Activated CD8-positive, alpha-beta T cell treated with anti-CD3 and anti-CD28 coated beads for 36 hours (primary cell): ENCODE measurements around the gene TSC22D3. TPM values are rescaled to one million over a fixed set of nuclear protein-coding genes. Genes with fewer than 3 reads are reported as not detected.

Source experiments
- ATAC-seq: fragments of 200-7000 bp; cut with Tn5 transposase; one replicate; pipeline ENCODE4 v1.10.0; 2021; ENCODE audit warnings: mild to moderate bottlenecking, moderate library complexity
- CTCF ChIA-PET: fragments of 350-600 bp; sonication (Branson Sonifier 250); formaldehyde crosslinking; loops from one replicate; lab custom pipeline; 2021; ENCODE audit warnings: antibody characterized with exemption; lab: Charles Lee
- POLR2A ChIA-PET: fragments of 350-600 bp; sonication (Branson Sonifier 250); formaldehyde crosslinking; loops from one replicate; lab custom pipeline; 2021; ENCODE audit warnings: antibody characterized with exemption; lab: Charles Lee
- DNase-seq: peaks from one replicate; pipeline ENCODE4 v3.0.0-alpha.2; 2020
- H3K27ac Mint-ChIP-seq: one replicate; pipeline ENCODE4 v1.8.0; 2021; ENCODE audit warnings: mild to moderate bottlenecking, mixed read lengths
- H3K27me3 Mint-ChIP-seq: one replicate; pipeline ENCODE4 v1.8.0; 2021; ENCODE audit warnings: mixed read lengths
- H3K36me3 Mint-ChIP-seq: one replicate; pipeline ENCODE4 v1.8.0; 2021; ENCODE audit warnings: low read depth, mixed read lengths
- H3K4me1 Mint-ChIP-seq: one replicate; pipeline ENCODE4 v1.8.0; 2021; ENCODE audit warnings: low read depth, mixed read lengths
- H3K4me3 Mint-ChIP-seq: one replicate; pipeline ENCODE4 v1.8.0; 2021; ENCODE audit warnings: mild to moderate bottlenecking, moderate library complexity, mixed read lengths
- H3K9me3 Mint-ChIP-seq: one replicate; pipeline ENCODE4 v1.8.0; 2021; ENCODE audit warnings: mixed read lengths
- intact Hi-C: fragments of 100-400 bp; cut with micrococcal nuclease; formaldehyde crosslinking; loops from one replicate; pipeline ENCODE4 v1.10.0; 2022
- total RNA-seq, 2 experiments: library from RNA; stranded (reverse); gene quantifications; one replicate each; pipeline ENCODE4 v1.2.3, GENCODE V29; 2021
- TF ChIP-seq, protein P1 (sequence below): fragments of 200-600 bp; IDR thresholded peaks from one replicate; pipeline ENCODE4 v1.8.0; 2022; ENCODE audit warnings: antibody characterized with exemption, mild to moderate bottlenecking

Gene TSC22D3
- total RNA-seq, 2 experiments from 2014 or later, result 47.2 to 50.5 TPM

DNA sequence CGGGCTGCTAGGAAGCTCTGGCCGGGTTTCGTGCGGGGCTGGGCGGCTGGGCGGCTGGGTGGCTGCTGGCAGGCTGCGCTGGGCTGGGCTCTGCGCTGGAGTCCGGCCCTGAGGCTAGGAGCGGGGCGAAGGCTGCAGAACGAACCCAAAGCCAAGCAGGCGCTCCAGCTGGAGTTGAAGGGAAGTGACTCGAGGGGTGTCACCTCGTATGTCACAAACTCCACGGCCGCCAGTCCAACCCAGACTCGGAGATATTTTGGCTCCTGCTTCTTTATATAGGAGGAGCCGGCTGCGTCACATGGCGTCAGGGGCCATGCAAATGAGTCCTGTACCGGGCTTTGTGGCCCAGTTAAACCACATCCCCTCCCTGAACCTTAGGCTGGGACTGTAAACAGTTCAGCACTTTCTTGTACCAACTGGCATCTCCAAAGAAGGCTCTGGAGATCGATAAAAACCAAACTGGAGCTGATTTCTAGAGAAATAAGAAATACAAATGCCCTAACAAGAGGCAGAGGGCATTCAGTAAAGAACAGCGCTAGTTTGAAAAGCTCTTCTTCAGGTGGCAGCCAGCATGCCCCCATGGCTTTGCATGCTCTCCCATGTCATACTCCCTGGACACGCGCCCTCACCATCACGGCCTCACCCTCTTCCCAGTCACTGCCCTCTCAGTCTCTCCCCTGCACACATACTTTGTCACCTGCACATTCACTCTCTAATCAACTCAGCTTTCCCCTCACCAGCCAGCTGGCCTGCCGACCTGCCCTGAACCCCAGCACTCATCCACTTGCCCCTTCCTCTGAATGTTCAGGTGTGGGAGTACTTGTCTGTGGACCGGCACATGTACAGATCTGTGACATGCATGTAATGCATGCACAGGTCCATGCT lies 58.5 kb downstream of the TSC22D3 start:
- CTCF ChIA-PET, result interaction anchor here (0.8 to 8.8 kb wide), 13 partner anchors 10 to 88 kb away, joined by 3 to 106 read pairs (median 6); partner anchors contain the start of genes NCBP2L, PRPS1 and TSC22D3

GRCh38 chrX:107716118-107716684 lies 59.4 kb downstream of the TSC22D3 start:
- Mint-ChIP-seq H3K36me3 (peaks cover 19% of the 10 kb centered on the region), H3K9me3 (no peaks in the 10 kb centered on the region), H3K27ac (peak overlapping the region; percentile 90), H3K4me3 (peak overlapping the region; percentile 89), H3K27me3 (no peaks in the 10 kb centered on the region), H3K4me1 (peaks cover 62% of the 10 kb centered on the region)
- TF ChIP-seq, protein P1, sequence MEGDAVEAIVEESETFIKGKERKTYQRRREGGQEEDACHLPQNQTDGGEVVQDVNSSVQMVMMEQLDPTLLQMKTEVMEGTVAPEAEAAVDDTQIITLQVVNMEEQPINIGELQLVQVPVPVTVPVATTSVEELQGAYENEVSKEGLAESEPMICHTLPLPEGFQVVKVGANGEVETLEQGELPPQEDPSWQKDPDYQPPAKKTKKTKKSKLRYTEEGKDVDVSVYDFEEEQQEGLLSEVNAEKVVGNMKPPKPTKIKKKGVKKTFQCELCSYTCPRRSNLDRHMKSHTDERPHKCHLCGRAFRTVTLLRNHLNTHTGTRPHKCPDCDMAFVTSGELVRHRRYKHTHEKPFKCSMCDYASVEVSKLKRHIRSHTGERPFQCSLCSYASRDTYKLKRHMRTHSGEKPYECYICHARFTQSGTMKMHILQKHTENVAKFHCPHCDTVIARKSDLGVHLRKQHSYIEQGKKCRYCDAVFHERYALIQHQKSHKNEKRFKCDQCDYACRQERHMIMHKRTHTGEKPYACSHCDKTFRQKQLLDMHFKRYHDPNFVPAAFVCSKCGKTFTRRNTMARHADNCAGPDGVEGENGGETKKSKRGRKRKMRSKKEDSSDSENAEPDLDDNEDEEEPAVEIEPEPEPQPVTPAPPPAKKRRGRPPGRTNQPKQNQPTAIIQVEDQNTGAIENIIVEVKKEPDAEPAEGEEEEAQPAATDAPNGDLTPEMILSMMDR, result no peak
- intact Hi-C loops, result loop anchor here (10.0 kb wide), 1 partner anchor 59 kb away; the partner anchor contains the start of genes NCBP2L and TSC22D3
- ATAC-seq (peak; percentile 2), DNase-seq (no peak)
- ChIA-PET CTCF (interaction anchor here (1.1 to 8.8 kb wide), 9 partner anchors 35 to 87 kb away, joined by 3 to 106 read pairs (median 8); partner anchors contain the start of genes NCBP2L, PRPS1 and TSC22D3), POLR2A (interaction anchor here (1.0 to 9.9 kb wide), 6 partner anchors 25 to 117 kb away, joined by 3 to 184 read pairs (median 3); no protein-coding TSS in a partner anchor)

More for the DNA sequence above, 58.5 kb downstream of the TSC22D3 start:
- intact Hi-C loops, result loop anchor here (10.0 kb wide), 1 partner anchor 58 kb away; the partner anchor contains the start of genes NCBP2L and TSC22D3
- peak overlapping the region; percentile 89 for H3K4me3 Mint-ChIP-seq
- DNase-seq (peak; percentile 88), ATAC-seq (peak; percentile 79)
- H3K9me3 Mint-ChIP-seq, result no peaks in the 10 kb centered on the region
- POLR2A ChIA-PET, result interaction anchor here (0.9 to 9.9 kb wide), 9 partner anchors 12 to 116 kb away, joined by 3 to 184 read pairs (median 3); no protein-coding TSS in a partner anchor
- H3K27ac Mint-ChIP-seq, result peak overlapping the region; percentile 85
- H3K27me3 Mint-ChIP-seq, result no peaks in the 10 kb centered on the region
- peaks cover 55% of the 10 kb centered on the region for H3K4me1 Mint-ChIP-seq
- H3K36me3 Mint-ChIP-seq, result peaks cover 19% of the 10 kb centered on the region
- TF ChIP-seq, protein P1, result no peak

DNA sequence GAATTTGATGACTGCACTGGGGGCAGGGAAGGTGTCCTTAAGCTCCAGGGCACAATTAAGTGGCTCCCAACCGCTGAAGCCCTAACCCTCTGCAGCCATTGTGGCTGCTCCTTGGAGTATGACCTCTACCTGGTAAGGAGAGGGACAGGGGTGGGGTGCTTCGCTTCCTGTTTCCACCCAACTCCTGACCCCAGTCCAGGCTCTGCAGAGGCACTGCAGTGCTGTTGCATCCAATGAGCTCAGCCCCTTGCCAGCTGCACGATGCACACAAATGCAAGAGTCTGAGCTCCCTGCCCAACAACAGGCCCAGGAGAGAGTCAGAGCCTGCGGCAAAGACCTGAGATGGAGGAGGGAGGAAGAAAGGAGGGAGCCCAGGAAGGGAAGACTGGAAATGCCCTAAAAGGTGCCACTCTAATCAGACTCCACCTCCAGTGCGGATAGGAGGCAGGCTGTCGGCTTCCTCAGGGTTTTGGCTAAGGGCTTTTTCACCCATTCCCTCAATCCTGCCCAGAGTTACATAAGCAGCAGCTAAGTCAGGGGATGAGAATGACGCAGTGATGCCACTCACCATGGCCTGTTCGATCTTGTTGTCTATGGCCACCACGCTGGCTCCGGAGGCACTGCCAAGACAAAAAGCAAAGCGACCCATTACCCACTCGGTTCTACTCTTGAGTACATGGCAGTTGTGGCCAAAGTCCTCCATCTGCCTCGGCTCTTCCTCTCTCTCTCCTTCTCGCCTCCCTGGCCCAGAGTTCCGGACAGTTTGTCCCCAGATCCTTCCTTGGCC lies 60.1 kb downstream of the TSC22D3 start:
- DNase-seq (no peak), ATAC-seq (no peak)
- intact Hi-C loops, result loop anchor here (10.0 kb wide), 1 partner anchor 59 kb away; the partner anchor contains the start of genes NCBP2L and TSC22D3
- H3K9me3 Mint-ChIP-seq, result no peaks in the 10 kb centered on the region
- peak overlapping the region; percentile 89 for H3K4me3 Mint-ChIP-seq
- H3K4me1 Mint-ChIP-seq, result peaks cover 69% of the 10 kb centered on the region
- peaks cover 19% of the 10 kb centered on the region for H3K36me3 Mint-ChIP-seq
- peak overlapping the region; percentile 90 for H3K27ac Mint-ChIP-seq
- CTCF ChIA-PET, result interaction anchor here (1.1 to 8.8 kb wide), 6 partner anchors 35 to 61 kb away, joined by 3 to 106 read pairs (median 32); partner anchors contain the start of genes NCBP2L and TSC22D3
- TF ChIP-seq, protein P1, result no peak
- POLR2A ChIA-PET, result interaction anchor here (0.6 to 9.9 kb wide), 6 partner anchors 26 to 118 kb away, joined by 3 to 184 read pairs (median 4); no protein-coding TSS in a partner anchor
- no peaks in the 10 kb centered on the region for H3K27me3 Mint-ChIP-seq

GRCh38 chrX:107714206-107714891 lies 61.2 kb downstream of the TSC22D3 start:
- H3K4me1 Mint-ChIP-seq, result peaks cover 72% of the 10 kb centered on the region
- peak overlapping the region; percentile 89 for H3K4me3 Mint-ChIP-seq
- intact Hi-C loops, result loop anchor here (10.0 kb wide), 1 partner anchor 60 kb away; the partner anchor contains the start of genes NCBP2L and TSC22D3
- no peak for ATAC-seq
- H3K36me3 Mint-ChIP-seq, result peaks cover 19% of the 10 kb centered on the region
- TF ChIP-seq, protein P1, result no peak
- ChIA-PET POLR2A (interaction anchor here (0.6 to 9.9 kb wide), 4 partner anchors 29 to 66 kb away, joined by 3 to 184 read pairs (median 5); no protein-coding TSS in a partner anchor), CTCF (interaction anchor here (1.4 to 8.8 kb wide), 3 partner anchors 37 to 58 kb away, joined by 3 to 106 read pairs (median 58); no protein-coding TSS in a partner anchor)
- DNase-seq, result no peak
- peak overlapping the region; percentile 71 for H3K27ac Mint-ChIP-seq
- H3K9me3 Mint-ChIP-seq, result no peaks in the 10 kb centered on the region
- no peaks in the 10 kb centered on the region for H3K27me3 Mint-ChIP-seq
